CD4-positive, alpha-beta T cell (primary cell): ENCODE measurements around the gene SEMA7A. TPM values are rescaled to one million over a fixed set of nuclear protein-coding genes. Genes with fewer than 3 reads are reported as not detected.

Experiments used
- ATAC-seq: fragments of 200-7000 bp; cut with Tn5 transposase; one replicate; pipeline ENCODE4 v1.10.0; 2022; ENCODE audit warnings: mild to moderate bottlenecking; ENCODE audit not compliant: poor library complexity
- CTCF ChIA-PET: fragments of 350-600 bp; sonication (Branson Sonifier 250); formaldehyde crosslinking; loops from one replicate; lab custom pipeline; 2021; ENCODE audit warnings: antibody characterized with exemption, inconsistent platforms; lab: Charles Lee
- POLR2A ChIA-PET: fragments of 350-600 bp; sonication (Branson Sonifier 250); formaldehyde crosslinking; loops from one replicate; lab custom pipeline; 2021; ENCODE audit warnings: antibody characterized with exemption, inconsistent platforms; lab: Charles Lee
- DNase-seq, 14 experiments: peaks; one replicate each; pipeline ENCODE4 v3.0.0-alpha.2; 2013 to 2020; ENCODE audit warnings: mixed read lengths in 2 of 14
- H3K27ac ChIP-seq, 2 donors: one replicate each; pipeline versions ENCODE4 v1.5.1 to v1.7.0; 2013; ENCODE audit warnings: low read length in 2 of 2, low read depth in 1 of 2, mild to moderate bottlenecking in 1 of 2
- H3K27me3 ChIP-seq, 2 experiments: 1 replicate in 1 of 2; 2 replicates in 1 of 2; pipeline versions ENCODE4 v1.6.1 to v1.7.0; 2013; ENCODE audit warnings: low read length in 2 of 2, control low read depth in 1 of 2, mild to moderate bottlenecking in 1 of 2, moderate library complexity in 1 of 2; ENCODE audit not compliant: insufficient read depth in 2 of 2, control insufficient read depth in 1 of 2
- H3K36me3 ChIP-seq: one replicate; pipeline ENCODE4 v1.6.1; 2013; ENCODE audit warnings: low read length, control low read depth; ENCODE audit not compliant: insufficient read depth
- H3K4me1 ChIP-seq: one replicate; pipeline ENCODE4 v1.6.1; 2013; ENCODE audit warnings: low read length, control low read depth; ENCODE audit not compliant: insufficient read depth
- H3K4me3 ChIP-seq: one replicate; pipeline ENCODE4 v1.5.1; 2013; ENCODE audit warnings: mild to moderate bottlenecking, low read length, moderate library complexity
- H3K9me3 ChIP-seq, 2 experiments: 1 replicate in 1 of 2; 2 replicates in 1 of 2; pipeline versions ENCODE4 v1.6.1 to v1.7.0; 2013; ENCODE audit warnings: low read length in 2 of 2, mild to moderate bottlenecking in 2 of 2, control low read depth in 1 of 2, moderate library complexity in 1 of 2; ENCODE audit not compliant: control insufficient read depth in 1 of 2, insufficient read depth in 1 of 2
- H3K27ac Mint-ChIP-seq: one replicate; pipeline ENCODE4 v1.8.0; 2020; ENCODE audit warnings: mixed read lengths
- H3K27me3 Mint-ChIP-seq: one replicate; pipeline ENCODE4 v1.8.0; 2021; ENCODE audit warnings: mixed read lengths
- H3K36me3 Mint-ChIP-seq: one replicate; pipeline ENCODE4 v1.8.0; 2021; ENCODE audit warnings: low read depth, mixed read lengths
- H3K4me1 Mint-ChIP-seq: one replicate; pipeline ENCODE4 v1.8.0; 2021; ENCODE audit warnings: low read depth, mixed read lengths
- H3K4me3 Mint-ChIP-seq: one replicate; pipeline ENCODE4 v1.8.0; 2020; ENCODE audit warnings: mild to moderate bottlenecking, mixed read lengths
- H3K9me3 Mint-ChIP-seq: one replicate; pipeline ENCODE4 v1.8.0; 2020; ENCODE audit warnings: mixed read lengths
- intact Hi-C, 2 experiments: fragments of 100-400 bp; cut with DNase I in 1 of 2; cut with micrococcal nuclease in 1 of 2; formaldehyde crosslinking; loops; one replicate each; pipeline versions ENCODE4 v1.15.1 to v1.9.0; 2023 to 2025; cut with DNase I, micrococcal nuclease
- total RNA-seq, 174 experiments: library from RNA in 2 of 174; stranded (reverse) in 2 of 174; gene quantifications; one replicate each; pipeline ENCODE4 v1.2.3 and lab custom pipeline; 2021 to 2026
- TF ChIP-seq, protein P1 (sequence below): fragments of 200-600 bp; IDR thresholded peaks from one replicate; pipeline ENCODE4 v1.8.0; 2022; ENCODE audit warnings: antibody characterized with exemption, mild to moderate bottlenecking

Gene SEMA7A
- total RNA-seq, 2 experiments from 2014 or later: 2.3 to 2.7 TPM

- H3K27me3 Mint-ChIP-seq: no peaks in the 10 kb centered on the region
- POLR2A ChIA-PET: no interaction called here
- H3K36me3 Mint-ChIP-seq: no peaks in the 10 kb centered on the region
- Histone ChIP-seq H3K9me3 (no peaks in the 10 kb centered on the region), H3K27me3 (no peaks in the 10 kb centered on the region), H3K4me3 (no peak overlapping the region), H3K27ac (no peak overlapping the region), H3K36me3 (peaks cover 4% of the 10 kb centered on the region), H3K4me1 (no peaks in the 10 kb centered on the region)
- TF ChIP-seq, protein P1, sequence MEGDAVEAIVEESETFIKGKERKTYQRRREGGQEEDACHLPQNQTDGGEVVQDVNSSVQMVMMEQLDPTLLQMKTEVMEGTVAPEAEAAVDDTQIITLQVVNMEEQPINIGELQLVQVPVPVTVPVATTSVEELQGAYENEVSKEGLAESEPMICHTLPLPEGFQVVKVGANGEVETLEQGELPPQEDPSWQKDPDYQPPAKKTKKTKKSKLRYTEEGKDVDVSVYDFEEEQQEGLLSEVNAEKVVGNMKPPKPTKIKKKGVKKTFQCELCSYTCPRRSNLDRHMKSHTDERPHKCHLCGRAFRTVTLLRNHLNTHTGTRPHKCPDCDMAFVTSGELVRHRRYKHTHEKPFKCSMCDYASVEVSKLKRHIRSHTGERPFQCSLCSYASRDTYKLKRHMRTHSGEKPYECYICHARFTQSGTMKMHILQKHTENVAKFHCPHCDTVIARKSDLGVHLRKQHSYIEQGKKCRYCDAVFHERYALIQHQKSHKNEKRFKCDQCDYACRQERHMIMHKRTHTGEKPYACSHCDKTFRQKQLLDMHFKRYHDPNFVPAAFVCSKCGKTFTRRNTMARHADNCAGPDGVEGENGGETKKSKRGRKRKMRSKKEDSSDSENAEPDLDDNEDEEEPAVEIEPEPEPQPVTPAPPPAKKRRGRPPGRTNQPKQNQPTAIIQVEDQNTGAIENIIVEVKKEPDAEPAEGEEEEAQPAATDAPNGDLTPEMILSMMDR: no peak
- no peaks in the 10 kb centered on the region for H3K4me1 Mint-ChIP-seq
- no peak for DNase-seq
- CTCF ChIA-PET: no interaction called here
- no peaks in the 10 kb centered on the region for H3K9me3 Mint-ChIP-seq
- no peak for ATAC-seq
- intact Hi-C loops: no loop called here
- H3K27ac Mint-ChIP-seq: no peak overlapping the region
- no peak overlapping the region for H3K4me3 Mint-ChIP-seq
Measured at GRCh38 chr15:74419432-74419831, 14.3 kb downstream of the SEMA7A start.

DNA sequence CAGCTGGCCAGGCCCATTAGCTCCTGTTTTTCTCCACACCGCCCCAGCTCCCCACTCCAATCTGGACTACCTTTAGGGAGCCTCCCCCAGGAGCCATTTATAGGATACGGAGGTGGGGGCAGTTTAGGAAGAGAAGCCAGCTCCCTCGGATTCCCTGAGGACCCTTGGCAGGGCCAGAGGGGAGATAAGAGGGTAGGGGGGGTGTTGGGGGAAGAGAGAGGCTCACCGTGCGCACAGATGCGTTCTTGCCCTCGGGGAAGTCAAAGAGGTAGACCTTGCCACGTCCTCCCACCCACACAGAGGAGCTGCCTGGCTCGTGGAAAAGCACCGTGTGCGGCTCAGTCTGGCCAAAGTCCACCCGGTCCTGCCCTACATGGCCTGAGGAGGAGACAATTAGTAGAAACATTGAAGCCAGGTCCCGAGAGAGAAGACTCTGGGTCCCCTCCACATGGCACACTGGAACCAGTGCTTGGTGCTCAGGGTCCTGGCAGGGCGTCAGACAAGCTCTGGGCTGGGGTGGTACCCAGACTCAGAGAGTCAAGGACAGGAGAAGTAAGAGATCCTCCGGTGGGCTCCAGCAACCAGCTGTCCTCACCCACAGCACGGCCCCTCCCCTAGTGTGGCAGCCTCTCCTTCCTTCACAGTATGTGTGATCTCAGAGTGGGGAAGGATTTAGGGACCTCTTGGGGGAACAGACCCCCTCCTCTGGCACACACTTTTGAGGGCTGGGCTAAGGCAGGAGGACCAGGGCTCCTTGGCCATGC lies 15.0 kb downstream of the SEMA7A start:
- no peaks in the 10 kb centered on the region for H3K36me3 Mint-ChIP-seq

GRCh38 chr15:74417670-74418069 lies 16.1 kb downstream of the SEMA7A start:
- H3K4me1 Mint-ChIP-seq: no peaks in the 10 kb centered on the region
- H3K27ac Mint-ChIP-seq: no peak overlapping the region
- ATAC-seq: no peak

More for the DNA sequence above, 15.0 kb downstream of the SEMA7A start:
- Histone ChIP-seq H3K36me3 (peaks cover 4% of the 10 kb centered on the region), H3K27ac (no peak overlapping the region), H3K27me3 (no peaks in the 10 kb centered on the region), H3K4me3 (no peak overlapping the region), H3K9me3 (no peaks in the 10 kb centered on the region), H3K4me1 (no peaks in the 10 kb centered on the region)
- POLR2A ChIA-PET: no interaction called here
- no peaks in the 10 kb centered on the region for H3K27me3 Mint-ChIP-seq
- no peak overlapping the region for H3K4me3 Mint-ChIP-seq
- intact Hi-C loops: no loop called here
- TF ChIP-seq, protein P1: no peak
- DNase-seq (no peak), ATAC-seq (no peak)
- H3K9me3 Mint-ChIP-seq: no peaks in the 10 kb centered on the region
- no peak overlapping the region for H3K27ac Mint-ChIP-seq
- CTCF ChIA-PET: no interaction called here
- H3K4me1 Mint-ChIP-seq: no peaks in the 10 kb centered on the region

More at GRCh38 chr15:74417670-74418069, 16.1 kb downstream of the SEMA7A start:
- Histone ChIP-seq H3K4me3 (no peak overlapping the region), H3K4me1 (no peaks in the 10 kb centered on the region), H3K36me3 (peaks cover 4% of the 10 kb centered on the region), H3K27ac (no peak overlapping the region), H3K27me3 (no peaks in the 10 kb centered on the region), H3K9me3 (no peaks in the 10 kb centered on the region)
- DNase-seq: no peak
- H3K4me3 Mint-ChIP-seq: no peak overlapping the region
- ChIA-PET POLR2A (no interaction called here), CTCF (no interaction called here)
- H3K9me3 Mint-ChIP-seq: no peaks in the 10 kb centered on the region
- TF ChIP-seq, protein P1: no peak
- H3K36me3 Mint-ChIP-seq: no peaks in the 10 kb centered on the region
- intact Hi-C loops: no loop called here
- H3K27me3 Mint-ChIP-seq: no peaks in the 10 kb centered on the region
